ENCODE results near the gene FRMD3.

GRCh38 chr9:83343366-83343999, 194.7 kb downstream of the FRMD3 start:
- no peak for TF ChIP-seq CTCF (IDR thresholded peaks at IDR 0.05)
- no peak for TF ChIP-seq POLR2A (IDR thresholded peaks at IDR 0.05)

Measured in thyroid gland (tissue), 4 donors.